A673 (cell line): ENCODE measurements around the gene GRIFIN.

Experiments
- CTCF ChIP-seq: fragments of 300-800, 200-600 bp; sonication (generic); conservative IDR thresholded peaks from 2 replicates; pipeline ENCODE4 v1.5.1; 2017; ENCODE audit warnings: low read depth, mild to moderate bottlenecking, antibody characterized with exemption, low read length, moderate library complexity, mixed read lengths
- EZH2 ChIP-seq: fragments of 200-600 bp; sonication (generic); IDR thresholded peaks from 2 replicates; pipeline ENCODE4 v1.6.1; 2017; ENCODE audit warnings: borderline replicate concordance, low read depth, mild to moderate bottlenecking, mixed read lengths, antibody characterized with exemption, low read length; ENCODE audit not compliant: poor library complexity, severe bottlenecking

- TF ChIP-seq CTCF = no peak
- no peak for TF ChIP-seq EZH2
These were observed 44.6 kb upstream of the GRIFIN start for GRCh38 chr7:2520761-2521290.
